Adrenal gland (tissue), 12 donors: ENCODE measurements around the gene LIMA1. TPM values are rescaled to one million over a fixed set of nuclear protein-coding genes. Genes with fewer than 3 reads are reported as not detected.
A peak's percentile ranks its signal among the peaks of the same experiment; 100 is the strongest.
"Not testable (repeated sequence)": the region's sequence is repeated elsewhere in the genome, so short reads cannot be mapped to it uniquely, and the experiment has no call there.

Source experiments
- DNase-seq, 7 donors: peaks; one replicate each; pipeline ENCODE4 v3.0.0-alpha.2; 2019 to 2020
- H3K27ac ChIP-seq, 5 donors: fragments of 200-600 bp; sonication (generic) in 4 of 5; 1 replicate in 3 of 5; 2 replicates in 2 of 5; pipeline versions ENCODE4 v1.5.1 to v1.8.0; 2016 to 2020; ENCODE audit warnings: mild to moderate bottlenecking in 1 of 5
- H3K27me3 ChIP-seq: fragments of 200-600 bp; 2 replicates; pipeline ENCODE4 v1.8.0; 2021
- H3K36me3 ChIP-seq, 2 donors: fragments of 200-600 bp; replicated peaks in 1 of 2; 1 replicate in 1 of 2; 2 replicates in 1 of 2; pipeline versions ENCODE4 v1.5.1 to v1.8.0; 2018 to 2022
- H3K4me1 ChIP-seq, 2 donors: fragments of 200-600 bp; replicated peaks in 1 of 2; 1 replicate in 1 of 2; 2 replicates in 1 of 2; pipeline versions ENCODE4 v1.5.1 to v1.8.0; 2018 to 2021
- H3K4me3 ChIP-seq, 4 donors: fragments of 200-600 bp; sonication (generic) in 3 of 4; one replicate each; pipeline ENCODE4 v1.5.1; 2016 to 2018
- H3K9me3 ChIP-seq, 3 donors: fragments of 200-600 bp; sonication (generic) in 1 of 3; replicated peaks in 1 of 3; 1 replicate in 2 of 3; 2 replicates in 1 of 3; pipeline versions ENCODE4 v1.5.1 to v1.8.0; 2016 to 2021
- CTCF ChIP-seq, 6 experiments: fragments of 450-650 bp in 4 of 6; fragments of 200-600 bp in 2 of 6; sonication (generic) in 1 of 6; IDR thresholded peaks; 1 replicate in 5 of 6; 2 replicates in 1 of 6; pipeline versions ENCODE4 v1.5.1 to v1.8.0; 2016 to 2021; ENCODE audit warnings: antibody characterized with exemption in 6 of 6, mild to moderate bottlenecking in 2 of 6, moderate library complexity in 1 of 6
- POLR2A ChIP-seq, 2 donors: fragments of 450-650 bp; IDR thresholded peaks; one replicate each; pipeline ENCODE4 v1.6.1; 2017; ENCODE audit warnings: antibody characterized with exemption in 2 of 2, mild to moderate bottlenecking in 2 of 2, moderate library complexity in 1 of 2
- WGBS, 4 donors: extraction: QIAGEN DNeasy Blood & Tissue Kit in 2 of 4; methylation state at CpG; one replicate each; pipeline versions ENCODE4 v1.1.5 to v1.1.7; 2013 to 2017; 5-methylcytosine and 5-hydroxymethylcytosine counted together
- intact Hi-C, 2 donors: fragments of 100-400 bp; cut with DNase I; formaldehyde crosslinking; loops; one replicate each; pipeline versions ENCODE4 v1.14.1 to v1.15.0; 2022 to 2023
- polyA plus RNA-seq, 3 donors: library from polyadenylated mRNA; stranded (reverse); fragments of 200-250 nt in 2 of 3; fragments of 350-450 nt in 1 of 3; fragmentation: Illumina TruSeq in 1 of 3; extraction: RNeasy Lipid Tissue Mini Kit (QIAGEN cat#74804) in 1 of 3; gene quantifications; one replicate each; pipeline ENCODE4 v1.2.3, GENCODE V29; 2013 to 2014
- total RNA-seq, 9 donors: library from RNA; depleted of rRNA in 4 of 9; stranded (reverse); fragments of >200 nt in 4 of 9; fragments of 120-200 nt in 1 of 9; fragmentation: NEBNext Ultra II Directional in 1 of 9; extraction: Animal tissue kit (Norgen Biotek cat#: 25700) in 1 of 9; gene quantifications; one replicate each; pipeline versions ENCODE4 v1.1.0 to v1.2.4, GENCODE V29; 2013 to 2023
- donor health status: healthy with polysubstance abuse.
- donor health status: Bipolar disorder and iron deficiency.
- donor health status: DM: yes; HTN: yes; CAD: no.
- donor health status: DM: no; HTN: no; CAD: no.
- donor health status: DM: no; HTN: no; CAD: no.
- donor health status: DM: yes; HTN: yes; CAD: no.

Gene LIMA1
- total and polyA plus RNA-seq, 12 donors: 44.3 to 134 (median 83.6) TPM

- DNase-seq: no peak
- intact Hi-C loops: loop anchor here (10.0 kb wide), 2 partner anchors 82 to 132 kb away; no protein-coding TSS in a partner anchor
- H3K27me3 ChIP-seq: no peaks in the 10 kb centered on the region
- no peaks in the 10 kb centered on the region for H3K9me3 ChIP-seq
- H3K27ac ChIP-seq: no peak overlapping the region
- no peaks in the 10 kb centered on the region for H3K36me3 ChIP-seq
- H3K4me1 ChIP-seq: no peaks in the 10 kb centered on the region
- no peak overlapping the region for H3K4me3 ChIP-seq
- WGBS, 4 donors: 41 to 68% (median 53%) methylated on average over 1 of the region's 1 CpG
- no peak for TF ChIP-seq POLR2A (IDR thresholded peaks at IDR 0.05)
- TF ChIP-seq CTCF (IDR thresholded peaks at IDR 0.05): peak in 1 of 6 experiments; percentile 18
These were observed 33.9 kb upstream of the LIMA1 start for GRCh38 chr12:50317203-50317602.

- Histone ChIP-seq H3K27me3 (no peaks in the 10 kb centered on the region), H3K27ac (no peak overlapping the region), H3K9me3 (no peaks in the 10 kb centered on the region), H3K4me3 (no peak overlapping the region), H3K36me3 (no peaks in the 10 kb centered on the region), H3K4me1 (no peaks in the 10 kb centered on the region)
- intact Hi-C loops: loop anchor here (10.0 kb wide), 2 partner anchors 81 to 131 kb away; no protein-coding TSS in a partner anchor
- peak in 1 of 7 donors; percentile 39 for DNase-seq
- TF ChIP-seq CTCF (IDR thresholded peaks at IDR 0.05) (no peak), POLR2A (IDR thresholded peaks at IDR 0.05) (no peak)
- 91 to 96% (median 94%) methylated on average over 9 of the region's 9 CpGs for WGBS, 4 donors
These were observed 32.5 kb upstream of the LIMA1 start for GRCh38 chr12:50315803-50316202.

DNA sequence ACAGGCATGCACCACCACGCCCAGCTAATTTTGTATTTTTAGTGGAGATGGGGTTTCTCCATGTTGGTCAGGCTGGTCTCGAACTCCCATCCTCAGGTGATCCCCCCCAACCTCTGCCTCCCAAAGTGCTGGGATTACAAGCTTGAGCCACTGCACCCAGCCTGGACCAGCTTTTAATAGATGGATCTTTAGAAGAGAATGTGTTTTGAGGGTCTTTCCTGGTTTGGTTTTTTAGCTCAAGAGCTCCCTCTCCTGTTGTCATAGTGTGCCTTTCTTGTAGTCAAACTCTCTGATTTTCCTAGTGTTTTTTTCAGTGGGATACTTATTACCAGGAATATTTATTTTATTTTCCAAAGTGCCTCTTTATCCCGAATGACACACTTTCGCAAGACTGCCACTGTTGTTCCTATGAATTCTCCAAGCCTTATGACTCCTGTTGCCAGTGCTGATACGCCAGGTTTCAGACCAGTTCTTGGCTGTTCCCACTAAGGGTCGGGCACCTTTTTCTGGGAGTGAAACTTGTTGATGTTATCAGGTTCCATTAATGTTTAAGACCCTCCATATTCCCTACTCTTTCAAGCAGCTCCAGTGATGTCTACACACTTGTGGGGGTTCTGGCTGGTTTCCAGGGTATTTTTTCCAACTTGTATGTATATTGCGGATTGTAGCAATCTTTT, 31.5 kb upstream of the LIMA1 start:
- intact Hi-C loops: loop anchor here (10.0 kb wide), 2 partner anchors 80 to 130 kb away; no protein-coding TSS in a partner anchor
- peak; percentile 11 to 72 (median 56) for TF ChIP-seq CTCF (IDR thresholded peaks at IDR 0.05)
- TF ChIP-seq POLR2A (IDR thresholded peaks at IDR 0.05): no peak
- H3K27me3 ChIP-seq: no peaks in the 10 kb centered on the region
- H3K9me3 ChIP-seq: no peaks in the 10 kb centered on the region
- H3K27ac ChIP-seq: no peak overlapping the region
- no peak overlapping the region for H3K4me3 ChIP-seq
- DNase-seq: peak in 1 of 7 donors; percentile 43
- no peaks in the 10 kb centered on the region for H3K4me1 ChIP-seq
- no peaks in the 10 kb centered on the region for H3K36me3 ChIP-seq
- 64 to 73% (median 70%) methylated on average over 7 of the region's 7 CpGs for WGBS, 4 donors

DNA sequence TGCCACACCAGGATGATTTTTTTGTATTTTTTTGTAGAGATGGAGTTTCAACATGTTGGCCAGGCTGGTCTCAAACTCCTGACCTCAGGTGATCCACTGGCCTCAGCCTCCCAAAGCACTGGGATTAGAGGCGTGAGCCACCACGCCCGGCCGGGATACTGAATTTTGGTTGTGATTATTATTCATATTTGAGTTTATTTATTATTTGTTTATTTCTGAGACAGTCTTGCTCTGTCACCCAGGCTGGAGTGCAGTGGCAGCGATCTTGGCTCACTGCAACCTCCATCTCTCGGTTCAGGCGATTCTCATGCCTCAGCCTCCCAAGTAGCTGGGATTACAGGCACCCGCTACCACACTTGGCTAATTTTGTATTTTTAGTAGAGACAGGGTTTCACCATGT, 30.7 kb upstream of the LIMA1 start:
- DNase-seq: peak in 1 of 7 donors; percentile 47
- H3K36me3 ChIP-seq, H3K9me3 ChIP-seq, H3K4me3 ChIP-seq, H3K4me1 ChIP-seq, H3K27me3 ChIP-seq, H3K27ac ChIP-seq: not testable (repeated sequence)
- intact Hi-C loops: loop anchor here (10.0 kb wide), 2 partner anchors 79 to 129 kb away; no protein-coding TSS in a partner anchor
- WGBS, 4 donors: 92 to 95% (median 94%) methylated on average over 8 of the region's 8 CpGs
